ENCODE measurements around the gene PARN.

The PARN gene

GRCh38 chr16:14472357-14472756 lies 157.7 kb downstream of the PARN start:
- H3K9me3 ChIP-seq (ENCODE audit: insufficient read depth, low read depth, low read length): no peaks in the 10 kb centered on the region
- H3K9ac ChIP-seq (ENCODE audit: low read depth, low read length): no peak overlapping the region
- H3K36me3 ChIP-seq (ENCODE audit: insufficient read depth, low read depth, low read length): no peaks in the 10 kb centered on the region
- H3K27ac ChIP-seq (ENCODE audit: low read length): no peak overlapping the region
- H3K4me1 ChIP-seq (ENCODE audit: insufficient read depth, low read length): no peaks in the 10 kb centered on the region
- no peak overlapping the region for H3K4me3 ChIP-seq (ENCODE audit: low read length)
- no peaks in the 10 kb centered on the region for H3K27me3 ChIP-seq (ENCODE audit: insufficient read depth, low read length)

GRCh38 chr16:14470788-14471187 lies 159.3 kb downstream of the PARN start:
- H3K4me1 ChIP-seq (ENCODE audit: insufficient read depth, low read length): no peaks in the 10 kb centered on the region
- no peaks in the 10 kb centered on the region for H3K27me3 ChIP-seq (ENCODE audit: insufficient read depth, low read length)
- no peak overlapping the region for H3K27ac ChIP-seq (ENCODE audit: low read length)
- no peak overlapping the region for H3K9ac ChIP-seq (ENCODE audit: low read depth, low read length)
- no peaks in the 10 kb centered on the region for H3K36me3 ChIP-seq (ENCODE audit: insufficient read depth, low read depth, low read length)
- H3K9me3 ChIP-seq (ENCODE audit: insufficient read depth, low read depth, low read length): no peaks in the 10 kb centered on the region
- no peak overlapping the region for H3K4me3 ChIP-seq (ENCODE audit: low read length)

DNA sequence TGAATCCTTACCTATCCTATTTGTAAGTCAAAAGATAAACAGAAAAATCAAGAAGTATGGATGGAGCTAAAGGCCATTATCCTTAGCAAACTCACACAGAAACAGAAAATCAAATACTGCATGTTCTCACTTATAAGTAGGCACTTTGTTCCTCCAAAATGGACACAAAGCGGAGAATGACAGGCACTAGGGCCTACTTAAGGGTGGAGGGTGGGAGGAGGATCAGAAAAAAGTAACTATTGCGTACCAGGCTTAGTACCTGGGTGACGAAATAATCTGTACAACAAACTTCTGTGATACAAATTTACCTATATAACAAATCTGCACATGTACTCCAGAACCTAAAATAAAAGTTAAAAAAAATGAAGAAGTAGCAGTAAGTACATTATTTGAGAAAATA lies 164.3 kb downstream of the PARN start:
- Histone ChIP-seq H3K9ac (ENCODE audit: low read depth, low read length) (no peak overlapping the region), H3K27ac (ENCODE audit: low read length) (no peak overlapping the region)

DNA sequence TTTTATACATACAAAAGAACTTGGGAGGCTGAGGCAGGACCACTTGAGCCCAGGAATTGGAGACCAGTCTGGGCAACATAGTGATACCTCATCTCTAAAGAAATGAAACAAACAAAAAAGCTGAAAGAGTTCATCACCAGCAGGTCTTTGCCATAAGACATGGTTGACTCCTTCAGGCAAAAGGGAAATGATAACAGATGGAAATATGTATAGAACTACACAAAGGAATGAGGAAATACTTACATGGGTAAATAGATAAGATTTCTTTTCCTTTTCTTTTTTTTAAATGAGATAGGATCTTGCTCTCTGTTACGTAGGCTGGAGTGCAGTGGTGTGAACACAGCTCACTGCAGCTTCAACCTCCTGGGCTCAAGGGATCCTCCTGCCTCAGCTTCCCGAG lies 165.3 kb downstream of the PARN start:
- peaks cover 7% of the 10 kb centered on the region for H3K9me3 ChIP-seq (ENCODE audit: insufficient read depth, low read depth, low read length)
- no peak overlapping the region for H3K9ac ChIP-seq (ENCODE audit: low read depth, low read length)
- H3K27me3 ChIP-seq (ENCODE audit: insufficient read depth, low read length): no peaks in the 10 kb centered on the region
- H3K27ac ChIP-seq (ENCODE audit: low read length): no peak overlapping the region
- no peaks in the 10 kb centered on the region for H3K4me1 ChIP-seq (ENCODE audit: insufficient read depth, low read length)
- no peak overlapping the region for H3K4me3 ChIP-seq (ENCODE audit: low read length)
- peaks cover 3% of the 10 kb centered on the region; the same call in 1 of the 2 replicates for H3K36me3 ChIP-seq (ENCODE audit: insufficient read depth, low read depth, low read length)

More for the DNA sequence above, 164.3 kb downstream of the PARN start:
- H3K36me3 ChIP-seq (ENCODE audit: insufficient read depth, low read depth, low read length): peaks cover 3% of the 10 kb centered on the region; the same call in 1 of the 2 replicates
- no peaks in the 10 kb centered on the region for H3K27me3 ChIP-seq (ENCODE audit: insufficient read depth, low read length)
- H3K9me3 ChIP-seq (ENCODE audit: insufficient read depth, low read depth, low read length): peaks cover 7% of the 10 kb centered on the region
- no peaks in the 10 kb centered on the region for H3K4me1 ChIP-seq (ENCODE audit: insufficient read depth, low read length)
- H3K4me3 ChIP-seq (ENCODE audit: low read length): no peak overlapping the region

GRCh38 chr16:14464192-14464591 lies 165.9 kb downstream of the PARN start:
- Histone ChIP-seq H3K4me3 (ENCODE audit: low read length) (no peak overlapping the region), H3K4me1 (ENCODE audit: insufficient read depth, low read length) (no peaks in the 10 kb centered on the region), H3K9ac (ENCODE audit: low read depth, low read length) (no peak overlapping the region), H3K27me3 (ENCODE audit: insufficient read depth, low read length) (no peaks in the 10 kb centered on the region), H3K27ac (ENCODE audit: low read length) (no peak overlapping the region), H3K9me3 (ENCODE audit: insufficient read depth, low read depth, low read length) (peaks cover 7% of the 10 kb centered on the region), H3K36me3 (ENCODE audit: insufficient read depth, low read depth, low read length) (peaks cover 3% of the 10 kb centered on the region; the same call in 1 of the 2 replicates)

DNA sequence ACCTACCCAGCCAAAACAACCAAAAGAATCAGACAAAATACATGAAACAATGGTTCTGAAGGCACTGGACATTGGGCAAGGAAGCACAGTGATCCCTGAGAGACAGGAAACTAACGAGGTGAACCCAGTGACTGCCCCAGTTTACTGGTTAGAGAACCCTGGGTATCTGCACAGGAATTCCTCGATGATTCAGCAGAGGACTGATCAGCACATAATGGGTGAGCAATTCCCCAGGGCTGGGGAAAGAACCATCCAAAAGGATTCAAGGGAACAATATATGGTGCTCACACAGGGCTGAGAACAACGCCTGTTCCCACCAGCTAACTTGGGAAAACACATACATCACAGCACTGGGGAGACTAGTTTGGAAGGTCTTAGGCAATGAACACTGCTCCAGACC lies 167.2 kb downstream of the PARN start:
- no peak overlapping the region for H3K27ac ChIP-seq (ENCODE audit: low read length)
- H3K4me3 ChIP-seq (ENCODE audit: low read length): no peak overlapping the region
- no peak overlapping the region for H3K9ac ChIP-seq (ENCODE audit: low read depth, low read length)
- peaks cover 5% of the 10 kb centered on the region; the same call in 1 of the 2 replicates for H3K4me1 ChIP-seq (ENCODE audit: insufficient read depth, low read length)
- no peaks in the 10 kb centered on the region for H3K27me3 ChIP-seq (ENCODE audit: insufficient read depth, low read length)
- H3K36me3 ChIP-seq (ENCODE audit: insufficient read depth, low read depth, low read length): peaks cover 3% of the 10 kb centered on the region; the same call in 1 of the 2 replicates
- H3K9me3 ChIP-seq (ENCODE audit: insufficient read depth, low read depth, low read length): peaks cover 7% of the 10 kb centered on the region

DNA sequence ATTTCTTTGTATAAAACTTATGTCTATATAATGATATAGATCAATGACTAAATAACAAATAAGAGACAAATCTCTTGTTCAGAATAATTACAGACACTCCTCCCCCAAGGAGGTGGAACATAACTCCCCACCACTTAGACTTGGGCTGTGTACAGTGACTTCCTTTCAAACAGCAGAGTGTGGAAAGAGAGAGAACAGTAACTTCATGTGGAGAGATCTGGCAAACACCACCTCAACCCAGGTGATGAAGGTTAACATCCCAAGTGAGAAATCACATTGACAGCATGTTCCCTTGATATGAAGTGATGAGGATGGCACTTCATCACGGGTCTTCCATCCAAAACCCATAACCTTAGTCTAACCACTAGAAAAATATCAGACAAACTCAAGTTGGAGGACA lies 169.3 kb downstream of the PARN start:
- no peak overlapping the region for H3K27ac ChIP-seq (ENCODE audit: low read length)
- peaks cover 5% of the 10 kb centered on the region; the same call in 1 of the 2 replicates for H3K4me1 ChIP-seq (ENCODE audit: insufficient read depth, low read length)
- H3K9ac ChIP-seq (ENCODE audit: low read depth, low read length): no peak overlapping the region
- H3K9me3 ChIP-seq (ENCODE audit: insufficient read depth, low read depth, low read length): peaks cover 7% of the 10 kb centered on the region
- no peak overlapping the region for H3K4me3 ChIP-seq (ENCODE audit: low read length)
- peaks cover 3% of the 10 kb centered on the region; the same call in 1 of the 2 replicates for H3K36me3 ChIP-seq (ENCODE audit: insufficient read depth, low read depth, low read length)
- H3K27me3 ChIP-seq (ENCODE audit: insufficient read depth, low read length): no peaks in the 10 kb centered on the region

DNA sequence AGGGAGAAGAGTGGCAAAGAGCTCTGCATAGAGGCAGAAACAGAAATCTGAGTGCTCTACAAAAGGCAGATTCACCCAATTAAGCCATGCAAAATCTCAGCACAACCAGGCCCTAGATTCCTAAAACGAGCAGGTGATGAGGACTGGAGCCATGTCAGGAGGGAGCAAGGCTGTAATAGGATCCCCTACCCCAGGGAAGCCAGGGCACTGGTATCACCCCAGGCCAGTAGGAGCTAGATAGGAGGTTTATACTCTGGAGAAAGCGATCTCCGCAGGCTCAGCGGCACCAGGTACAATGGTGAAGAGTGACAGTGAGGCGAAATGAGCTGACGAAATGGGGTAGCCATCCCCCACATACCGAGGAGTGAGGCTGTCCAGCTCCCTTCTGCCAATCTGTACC lies 171.5 kb downstream of the PARN start:
- Histone ChIP-seq H3K4me3 (ENCODE audit: low read length) (peak overlapping the region; percentile 8; the same call in 1 of the 2 replicates), H3K36me3 (ENCODE audit: insufficient read depth, low read depth, low read length) (peaks cover 3% of the 10 kb centered on the region; the same call in 1 of the 2 replicates), H3K27me3 (ENCODE audit: insufficient read depth, low read length) (no peaks in the 10 kb centered on the region), H3K9ac (ENCODE audit: low read depth, low read length) (peak overlapping the region; percentile 0; the same call in 1 of the 2 replicates), H3K4me1 (ENCODE audit: insufficient read depth, low read length) (peaks cover 5% of the 10 kb centered on the region; the same call in 1 of the 2 replicates), H3K9me3 (ENCODE audit: insufficient read depth, low read depth, low read length) (no peaks in the 10 kb centered on the region), H3K27ac (ENCODE audit: low read length) (no peak overlapping the region)

- no peaks in the 10 kb centered on the region for H3K9me3 ChIP-seq (ENCODE audit: insufficient read depth, low read depth, low read length)
- H3K4me3 ChIP-seq (ENCODE audit: low read length): no peak overlapping the region
- H3K9ac ChIP-seq (ENCODE audit: low read depth, low read length): no peak overlapping the region
- peaks cover 3% of the 10 kb centered on the region; the same call in 1 of the 2 replicates for H3K36me3 ChIP-seq (ENCODE audit: insufficient read depth, low read depth, low read length)
- no peaks in the 10 kb centered on the region for H3K27me3 ChIP-seq (ENCODE audit: insufficient read depth, low read length)
- peaks cover 5% of the 10 kb centered on the region; the same call in 1 of the 2 replicates for H3K4me1 ChIP-seq (ENCODE audit: insufficient read depth, low read length)
- H3K27ac ChIP-seq (ENCODE audit: low read length): no peak overlapping the region
These were observed 173.1 kb downstream of the PARN start for GRCh38 chr16:14456793-14457481.

- H3K4me3 ChIP-seq (ENCODE audit: low read length): no peak overlapping the region
- no peaks in the 10 kb centered on the region for H3K9me3 ChIP-seq (ENCODE audit: insufficient read depth, low read depth, low read length)
- H3K36me3 ChIP-seq (ENCODE audit: insufficient read depth, low read depth, low read length): no peaks in the 10 kb centered on the region
- H3K27ac ChIP-seq (ENCODE audit: low read length): no peak overlapping the region
- no peaks in the 10 kb centered on the region for H3K27me3 ChIP-seq (ENCODE audit: insufficient read depth, low read length)
- H3K9ac ChIP-seq (ENCODE audit: low read depth, low read length): no peak overlapping the region
- peaks cover 5% of the 10 kb centered on the region; the same call in 1 of the 2 replicates for H3K4me1 ChIP-seq (ENCODE audit: insufficient read depth, low read length)
These were observed 174.5 kb downstream of the PARN start for GRCh38 chr16:14455573-14455972.

GRCh38 chr16:14454391-14454790 lies 175.7 kb downstream of the PARN start:
- Histone ChIP-seq H3K27ac (ENCODE audit: low read length) (no peak overlapping the region), H3K4me3 (ENCODE audit: low read length) (no peak overlapping the region), H3K9ac (ENCODE audit: low read depth, low read length) (no peak overlapping the region), H3K9me3 (ENCODE audit: insufficient read depth, low read depth, low read length) (no peaks in the 10 kb centered on the region), H3K4me1 (ENCODE audit: insufficient read depth, low read length) (peaks cover 5% of the 10 kb centered on the region; the same call in 1 of the 2 replicates), H3K27me3 (ENCODE audit: insufficient read depth, low read length) (no peaks in the 10 kb centered on the region), H3K36me3 (ENCODE audit: insufficient read depth, low read depth, low read length) (no peaks in the 10 kb centered on the region)

DNA sequence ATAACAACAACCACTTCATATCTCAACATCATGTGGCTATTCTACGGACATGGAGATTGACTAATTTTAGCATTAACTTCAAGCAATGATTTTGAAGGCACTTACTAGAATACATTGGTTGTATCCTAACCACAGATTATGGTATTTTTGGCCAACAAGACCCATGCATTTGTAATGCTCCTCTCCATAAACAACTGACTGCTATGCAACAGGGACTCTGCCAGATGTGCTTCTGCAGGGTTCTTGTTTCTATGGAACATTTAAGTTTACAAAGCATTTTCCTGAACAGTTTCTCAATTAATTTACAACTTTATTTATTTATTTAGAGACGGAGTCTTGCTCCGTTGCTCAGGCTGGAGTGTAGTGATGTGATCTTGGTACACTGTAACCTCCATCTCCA lies 178.0 kb downstream of the PARN start:
- Histone ChIP-seq H3K9ac (ENCODE audit: low read depth, low read length) (no peak overlapping the region), H3K4me3 (ENCODE audit: low read length) (no peak overlapping the region), H3K9me3 (ENCODE audit: insufficient read depth, low read depth, low read length) (no peaks in the 10 kb centered on the region), H3K4me1 (ENCODE audit: insufficient read depth, low read length) (no peaks in the 10 kb centered on the region), H3K36me3 (ENCODE audit: insufficient read depth, low read depth, low read length) (no peaks in the 10 kb centered on the region), H3K27me3 (ENCODE audit: insufficient read depth, low read length) (no peaks in the 10 kb centered on the region), H3K27ac (ENCODE audit: low read length) (no peak overlapping the region)
